SK-N-SH (cell line): Measurements from ENCODE around the gene SINHCAF. TPM values are rescaled to one million over a fixed set of nuclear protein-coding genes. Genes with fewer than 3 reads are reported as not detected.

ENCODE experiments used
- CTCF ChIA-PET: fragments of 300-600, 350-600 bp; formaldehyde crosslinking; extraction: SDS; loops from one replicate; lab custom pipeline; 2021; lab: Yijun Ruan, JAX
- POLR2A ChIA-PET: fragments of 350-600 bp; sonication (Branson Sonifier 250); formaldehyde crosslinking; extraction: SDS; loops from one replicate; lab custom pipeline; 2020; ENCODE audit warnings: antibody characterized with exemption, inconsistent platforms; lab: Yijun Ruan, JAX
- DNase-seq: peaks from one replicate; pipeline ENCODE4 v3.0.0; 2012
- H2AFZ ChIP-seq: fragments of 200-600 bp; sonication (generic); 2 replicates; pipeline ENCODE4 v1.8.1; 2016; ENCODE audit warnings: antibody characterized with exemption, mild to moderate bottlenecking, low read depth
- H3F3A ChIP-seq: fragments of 200-600 bp; sonication (generic); replicated peaks from 2 replicates; pipeline ENCODE3; 2016; ENCODE audit warnings: antibody characterized with exemption, mild to moderate bottlenecking; ENCODE audit not compliant: insufficient read depth
- H3K27ac ChIP-seq, 2 experiments: fragments of 200-500 bp in 1 of 2; fragments of 200-600 bp in 1 of 2; sonication (Bioruptor generic) in 1 of 2; sonication (generic), shearing (Covaris generic) in 1 of 2; 2 replicates each; pipeline versions ENCODE4 v1.5.1 to v1.6.1; 2014 to 2016; ENCODE audit warnings: low read depth in 2 of 2, inconsistent platforms in 1 of 2, low read length in 1 of 2, mild to moderate bottlenecking in 1 of 2, mixed read lengths in 1 of 2
- H3K27me3 ChIP-seq: fragments of 200-600 bp; sonication (generic), shearing (Covaris generic); 2 replicates; pipeline ENCODE4 v1.6.1; 2016; ENCODE audit warnings: mixed run types; ENCODE audit not compliant: insufficient read depth
- H3K36me3 ChIP-seq, 2 experiments: fragments of 200-500 bp in 1 of 2; fragments of 200-600 bp in 1 of 2; sonication (Bioruptor generic) in 1 of 2; sonication (generic) in 1 of 2; replicated peaks in 1 of 2; 2 replicates each; pipeline versions ENCODE3 to v1.5.1; 2014 to 2016; ENCODE audit warnings: low read length in 1 of 2, mild to moderate bottlenecking in 1 of 2; ENCODE audit not compliant: insufficient read depth in 2 of 2, control insufficient read depth in 1 of 2
- H3K4me1 ChIP-seq, 2 experiments: fragments of 200-500 bp in 1 of 2; fragments of 200-600 bp in 1 of 2; sonication (Bioruptor generic) in 1 of 2; sonication (generic), shearing (Covaris generic) in 1 of 2; 2 replicates each; pipeline versions ENCODE4 v1.5.1 to v1.6.1; 2014 to 2016; ENCODE audit warnings: low read depth in 1 of 2, low read length in 1 of 2, mixed run types in 1 of 2; ENCODE audit not compliant: insufficient read depth in 2 of 2, control insufficient read depth in 1 of 2
- H3K4me2 ChIP-seq: fragments of 200-600 bp; sonication (generic), shearing (Covaris generic); 2 replicates; pipeline ENCODE4 v1.6.1; 2017; ENCODE audit warnings: mixed run types
- H3K4me3 ChIP-seq, 2 experiments: fragments of 200-500 bp in 1 of 2; fragments of 200-600 bp in 1 of 2; sonication (Bioruptor generic) in 1 of 2; sonication (generic), shearing (Covaris generic) in 1 of 2; 2 replicates each; pipeline versions ENCODE4 v1.5.1 to v1.8.1; 2014 to 2016; ENCODE audit warnings: low read depth in 2 of 2, inconsistent platforms in 1 of 2, low read length in 1 of 2, mild to moderate bottlenecking in 1 of 2, mixed read lengths in 1 of 2, moderate library complexity in 1 of 2
- H3K79me2 ChIP-seq: fragments of 200-600 bp; sonication (generic); 2 replicates; pipeline ENCODE4 v1.8.1; 2017; ENCODE audit warnings: mild to moderate bottlenecking; ENCODE audit not compliant: insufficient read depth
- H3K9ac ChIP-seq: fragments of 200-600 bp; sonication (generic); 2 replicates; pipeline ENCODE4 v1.6.1; 2017; ENCODE audit warnings: mixed run types
- H3K9me2 ChIP-seq: fragments of 200-600 bp; sonication (generic); 2 replicates; pipeline ENCODE4 v1.6.1; 2017; ENCODE audit warnings: mixed run types
- H3K9me3 ChIP-seq: fragments of 200-600 bp; sonication (generic); 2 replicates; pipeline ENCODE4 v1.6.1; 2017; ENCODE audit warnings: mixed run types, mild to moderate bottlenecking, moderate library complexity
- H4K20me1 ChIP-seq: fragments of 200-600 bp; sonication (generic); 2 replicates; pipeline ENCODE4 v1.6.1; 2017; ENCODE audit warnings: mild to moderate bottlenecking, mixed run types; ENCODE audit not compliant: insufficient read depth
- FOSL2 ChIP-seq: IDR thresholded peaks from 2 replicates; pipeline ENCODE4 v1.4.0; 2012; ENCODE audit warnings: low read depth, mild to moderate bottlenecking, moderate library complexity, borderline replicate concordance
- IRF3 ChIP-seq: fragments of 150-350 bp; IDR thresholded peaks from 2 replicates; pipeline ENCODE4 v1.6.1; 2016; ENCODE audit warnings: mild to moderate bottlenecking, low read depth, low read length
- MXI1 ChIP-seq: IDR thresholded peaks from 2 replicates; pipeline ENCODE4 v1.6.1; 2012; ENCODE audit warnings: mild to moderate bottlenecking, low read depth, low read length, improper control_type of control experiment
- RAD21 ChIP-seq: IDR thresholded peaks from 2 replicates; pipeline ENCODE4 v1.6.1; 2012; ENCODE audit warnings: mild to moderate bottlenecking, low read length
- REST ChIP-seq: IDR thresholded peaks from 2 replicates; pipeline ENCODE4 v1.6.1; 2012; ENCODE audit warnings: mild to moderate bottlenecking, low read depth, low read length, moderate library complexity
- RXRA ChIP-seq: IDR thresholded peaks from 2 replicates; pipeline ENCODE4 v1.4.0; 2012; ENCODE audit warnings: low read depth, mild to moderate bottlenecking, borderline replicate concordance
- SIN3A ChIP-seq: IDR thresholded peaks from 2 replicates; pipeline ENCODE4 v1.6.1; 2012; ENCODE audit warnings: low read depth, mild to moderate bottlenecking, low read length, moderate library complexity, borderline replicate concordance
- TCF12 ChIP-seq: IDR thresholded peaks from 2 replicates; pipeline ENCODE4 v1.4.0; 2012
- TEAD4 ChIP-seq: IDR thresholded peaks from 2 replicates; pipeline ENCODE4 v1.4.0; 2012; ENCODE audit warnings: mild to moderate bottlenecking, borderline replicate concordance; ENCODE audit not compliant: insufficient read depth
- USF1 ChIP-seq: IDR thresholded peaks from 2 replicates; pipeline ENCODE4 v1.4.0; 2012; ENCODE audit warnings: low read depth, borderline replicate concordance
- USF2 ChIP-seq: fragments of 150-350 bp; IDR thresholded peaks from 2 replicates; pipeline ENCODE4 v1.6.1; 2017; ENCODE audit warnings: antibody characterized with exemption, low read length, low read depth, borderline replicate concordance
- YY1 ChIP-seq: IDR thresholded peaks from 2 replicates; pipeline ENCODE4 v1.4.0; 2012; ENCODE audit warnings: low read depth, mild to moderate bottlenecking
- ZBTB33 ChIP-seq: IDR thresholded peaks from 2 replicates; pipeline ENCODE4 v1.4.0; 2012; ENCODE audit warnings: low read depth, borderline replicate concordance
- WGBS: methylation state at CpG from one replicate; pipeline ENCODE4 v1.1.6; 2017; ENCODE audit warnings: low lambda C conversion rate; 5-methylcytosine and 5-hydroxymethylcytosine counted together
- polyA plus RNA-seq, 3 experiments: library from polyadenylated mRNA; depleted of rRNA; stranded (reverse); fragments of >200 nt; gene quantifications; 2 replicates each; pipeline ENCODE4 v1.2.3, GENCODE V29; 2012

Gene SINHCAF
- polyA plus RNA-seq, 1 of the 3 experiments (the other 2 are of a cell fraction), result 22.2 TPM

- H4K20me1 ChIP-seq, result no peaks in the 10 kb centered on the region
- H3K4me2 ChIP-seq, result no peak overlapping the region
- TF ChIP-seq IRF3, result no peak
- no peak for TF ChIP-seq RXRA
- TF ChIP-seq RAD21, result no peak
- TF ChIP-seq USF2, result no peak
- TF ChIP-seq USF1, result no peak
- TF ChIP-seq TEAD4, result no peak
- TF ChIP-seq SIN3A, result no peak
- no peak for TF ChIP-seq TCF12
- no peak for TF ChIP-seq FOSL2
- TF ChIP-seq ZBTB33, result no peak
- TF ChIP-seq MXI1, result no peak
- no peak for TF ChIP-seq YY1
- TF ChIP-seq REST, result no peak
- no peaks in the 10 kb centered on the region for H3F3A ChIP-seq
- DNase-seq, result no peak
- no peaks in the 10 kb centered on the region for H3K9me2 ChIP-seq
- no peak overlapping the region for H3K9ac ChIP-seq
- no peak overlapping the region; a peak in 1 of 4 replicates for H3K27ac ChIP-seq
- H3K27me3 ChIP-seq, result no peaks in the 10 kb centered on the region
- H3K79me2 ChIP-seq, result peaks cover 82% of the 10 kb centered on the region
- H3K36me3 ChIP-seq, result peaks cover 14 to 63% of the 10 kb centered on the region in 2 experiments
- H3K9me3 ChIP-seq, result no peaks in the 10 kb centered on the region
- CTCF ChIA-PET, result interaction anchor here (0.9 to 2.4 kb wide), 2 partner anchors 29 to 219 kb away, joined by 3 to 10 read pairs; no protein-coding TSS in a partner anchor
- WGBS, result 91% methylated on average over 3 of the region's 3 CpGs
- no peak overlapping the region for H2AFZ ChIP-seq
- peaks cover 0 to 5% of the 10 kb centered on the region in 2 experiments; a peak in 2 of 4 replicates for H3K4me1 ChIP-seq
- H3K4me3 ChIP-seq, result no peak overlapping the region
- POLR2A ChIA-PET, result no interaction called here
Measured at GRCh38 chr12:31300783-31301182, 25.2 kb downstream of the SINHCAF start.
